ENCODE data around the gene RPS6KA2. TPM values are rescaled to one million over a fixed set of nuclear protein-coding genes. Genes with fewer than 3 reads are reported as not detected.

Gene RPS6KA2
- total RNA-seq, 1 experiment from 2014 or later = 4.1 TPM

DNA sequence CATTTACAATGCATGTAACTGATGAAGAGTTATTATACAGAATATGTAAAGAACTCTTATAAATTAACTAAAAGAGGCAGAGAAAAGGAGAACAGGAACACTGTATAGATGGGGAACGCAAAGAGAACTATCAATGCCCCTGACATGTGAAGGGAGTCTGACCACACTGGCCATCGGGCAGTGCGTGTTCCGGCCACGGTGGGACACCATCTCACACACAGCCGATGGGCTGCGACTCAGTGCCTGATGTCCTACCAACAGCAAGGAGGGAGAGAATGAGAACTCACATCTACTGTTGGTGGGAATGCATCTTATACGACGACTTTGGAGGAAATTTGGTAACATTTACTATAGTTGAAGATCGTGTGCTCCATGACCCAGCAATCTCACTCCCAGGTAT is 25.1 kb downstream of the RPS6KA2 start:
- Histone ChIP-seq H3K27me3 (ENCODE audit: control insufficient read depth, insufficient read depth, low read length) (no peaks in the 10 kb centered on the region), H3K27ac (ENCODE audit: low read length) (no peak overlapping the region), H3K4me3 (ENCODE audit: low read depth in 2 of 2, low read length in 2 of 2) (no peak overlapping the region), H3K36me3 (ENCODE audit: control insufficient read depth, insufficient read depth, low read length) (no peaks in the 10 kb centered on the region), H3K4me1 (ENCODE audit: control insufficient read depth, insufficient read depth, low read length) (no peaks in the 10 kb centered on the region), H3K9me3 (ENCODE audit: control insufficient read depth, insufficient read depth, low read depth, low read length) (no peaks in the 10 kb centered on the region)
- ATAC-seq (no peak), DNase-seq (ENCODE audit: low read depth, low spot score) (no peak)
- CTCF ChIA-PET = no interaction called here
- no TSS peak for BruUV-seq (replicated peaks)
- TF ChIP-seq TCF7L2 (IDR thresholded peaks at IDR 0.05; ENCODE audit: low read depth, low read length) (no peak), POLR2AphosphoS5 (IDR thresholded peaks at IDR 0.05; ENCODE audit: low read depth, low read length) (no peak), SIN3A (IDR thresholded peaks at IDR 0.05; ENCODE audit: borderline replicate concordance, insufficient read depth, low read depth, low read length) (no peak)
- TF ChIP-seq, protein P1, sequence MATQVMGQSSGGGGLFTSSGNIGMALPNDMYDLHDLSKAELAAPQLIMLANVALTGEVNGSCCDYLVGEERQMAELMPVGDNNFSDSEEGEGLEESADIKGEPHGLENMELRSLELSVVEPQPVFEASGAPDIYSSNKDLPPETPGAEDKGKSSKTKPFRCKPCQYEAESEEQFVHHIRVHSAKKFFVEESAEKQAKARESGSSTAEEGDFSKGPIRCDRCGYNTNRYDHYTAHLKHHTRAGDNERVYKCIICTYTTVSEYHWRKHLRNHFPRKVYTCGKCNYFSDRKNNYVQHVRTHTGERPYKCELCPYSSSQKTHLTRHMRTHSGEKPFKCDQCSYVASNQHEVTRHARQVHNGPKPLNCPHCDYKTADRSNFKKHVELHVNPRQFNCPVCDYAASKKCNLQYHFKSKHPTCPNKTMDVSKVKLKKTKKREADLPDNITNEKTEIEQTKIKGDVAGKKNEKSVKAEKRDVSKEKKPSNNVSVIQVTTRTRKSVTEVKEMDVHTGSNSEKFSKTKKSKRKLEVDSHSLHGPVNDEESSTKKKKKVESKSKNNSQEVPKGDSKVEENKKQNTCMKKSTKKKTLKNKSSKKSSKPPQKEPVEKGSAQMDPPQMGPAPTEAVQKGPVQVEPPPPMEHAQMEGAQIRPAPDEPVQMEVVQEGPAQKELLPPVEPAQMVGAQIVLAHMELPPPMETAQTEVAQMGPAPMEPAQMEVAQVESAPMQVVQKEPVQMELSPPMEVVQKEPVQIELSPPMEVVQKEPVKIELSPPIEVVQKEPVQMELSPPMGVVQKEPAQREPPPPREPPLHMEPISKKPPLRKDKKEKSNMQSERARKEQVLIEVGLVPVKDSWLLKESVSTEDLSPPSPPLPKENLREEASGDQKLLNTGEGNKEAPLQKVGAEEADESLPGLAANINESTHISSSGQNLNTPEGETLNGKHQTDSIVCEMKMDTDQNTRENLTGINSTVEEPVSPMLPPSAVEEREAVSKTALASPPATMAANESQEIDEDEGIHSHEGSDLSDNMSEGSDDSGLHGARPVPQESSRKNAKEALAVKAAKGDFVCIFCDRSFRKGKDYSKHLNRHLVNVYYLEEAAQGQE (IDR thresholded peaks at IDR 0.05; ENCODE audit: insufficient read depth in 1 of 2, low read depth in 2 of 2, low read length in 1 of 2) = no peak
- TF ChIP-seq, protein P2, sequence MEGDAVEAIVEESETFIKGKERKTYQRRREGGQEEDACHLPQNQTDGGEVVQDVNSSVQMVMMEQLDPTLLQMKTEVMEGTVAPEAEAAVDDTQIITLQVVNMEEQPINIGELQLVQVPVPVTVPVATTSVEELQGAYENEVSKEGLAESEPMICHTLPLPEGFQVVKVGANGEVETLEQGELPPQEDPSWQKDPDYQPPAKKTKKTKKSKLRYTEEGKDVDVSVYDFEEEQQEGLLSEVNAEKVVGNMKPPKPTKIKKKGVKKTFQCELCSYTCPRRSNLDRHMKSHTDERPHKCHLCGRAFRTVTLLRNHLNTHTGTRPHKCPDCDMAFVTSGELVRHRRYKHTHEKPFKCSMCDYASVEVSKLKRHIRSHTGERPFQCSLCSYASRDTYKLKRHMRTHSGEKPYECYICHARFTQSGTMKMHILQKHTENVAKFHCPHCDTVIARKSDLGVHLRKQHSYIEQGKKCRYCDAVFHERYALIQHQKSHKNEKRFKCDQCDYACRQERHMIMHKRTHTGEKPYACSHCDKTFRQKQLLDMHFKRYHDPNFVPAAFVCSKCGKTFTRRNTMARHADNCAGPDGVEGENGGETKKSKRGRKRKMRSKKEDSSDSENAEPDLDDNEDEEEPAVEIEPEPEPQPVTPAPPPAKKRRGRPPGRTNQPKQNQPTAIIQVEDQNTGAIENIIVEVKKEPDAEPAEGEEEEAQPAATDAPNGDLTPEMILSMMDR (IDR thresholded peaks at IDR 0.05) = no peak
- in situ Hi-C loops (cut with HindIII; ENCODE audit: low pct_unique_long_range_greater_than_20kb, low sequenced_read_pairs) (no loop called here), intact Hi-C loops (cut with micrococcal nuclease; ENCODE audit: unreplicated experiment) (no loop called here)
- POLR2A ChIA-PET = no interaction called here

DNA sequence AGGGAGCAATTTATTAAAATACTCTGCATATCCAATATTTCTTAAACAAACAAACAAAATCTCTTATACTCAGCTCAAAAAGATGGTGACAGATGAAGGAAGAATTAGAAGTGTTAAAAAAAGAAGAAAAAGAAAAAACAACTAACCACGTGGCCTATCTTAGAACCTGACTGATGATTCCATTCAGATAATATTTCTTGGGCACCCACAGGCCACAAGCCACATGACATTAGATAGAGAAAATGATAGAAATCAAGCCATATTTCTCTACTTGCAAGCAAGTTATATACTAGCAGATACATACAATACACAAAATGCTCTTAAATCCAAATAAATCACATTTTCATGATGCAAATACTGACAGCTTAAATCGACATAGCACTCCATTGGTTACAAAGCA is 26.1 kb downstream of the RPS6KA2 start:
- no peaks in the 10 kb centered on the region for H3K27me3 ChIP-seq (ENCODE audit: control insufficient read depth, insufficient read depth, low read length)
- POLR2A ChIA-PET = no interaction called here
- TF ChIP-seq, protein P2 (IDR thresholded peaks at IDR 0.05) = no peak
- TF ChIP-seq, protein P1 (IDR thresholded peaks at IDR 0.05; ENCODE audit: insufficient read depth in 1 of 2, low read depth in 2 of 2, low read length in 1 of 2) = no peak
- TF ChIP-seq POLR2AphosphoS5 (IDR thresholded peaks at IDR 0.05; ENCODE audit: low read depth, low read length) (no peak), SIN3A (IDR thresholded peaks at IDR 0.05; ENCODE audit: borderline replicate concordance, insufficient read depth, low read depth, low read length) (no peak), TCF7L2 (IDR thresholded peaks at IDR 0.05; ENCODE audit: low read depth, low read length) (no peak)
- no peak for ATAC-seq
- H3K27ac ChIP-seq (ENCODE audit: low read length) = no peak overlapping the region
- in situ Hi-C loops (cut with HindIII; ENCODE audit: low pct_unique_long_range_greater_than_20kb, low sequenced_read_pairs) = no loop called here
- BruUV-seq (replicated peaks) = no TSS peak
- no peak overlapping the region for H3K4me3 ChIP-seq (ENCODE audit: low read depth in 2 of 2, low read length in 2 of 2)
- no peaks in the 10 kb centered on the region for H3K4me1 ChIP-seq (ENCODE audit: control insufficient read depth, insufficient read depth, low read length)
- no peaks in the 10 kb centered on the region for H3K9me3 ChIP-seq (ENCODE audit: control insufficient read depth, insufficient read depth, low read depth, low read length)
- DNase-seq (ENCODE audit: low read depth, low spot score) = no peak
- H3K36me3 ChIP-seq (ENCODE audit: control insufficient read depth, insufficient read depth, low read length) = no peaks in the 10 kb centered on the region
- intact Hi-C loops (cut with micrococcal nuclease; ENCODE audit: unreplicated experiment) = no loop called here
- CTCF ChIA-PET = no interaction called here

All from Panc1 (cell line).